GM19328 (cell line): Measurements from ENCODE around the gene KCNJ6.
"Not testable (repeated sequence)": the region's sequence is repeated elsewhere in the genome, so short reads cannot be mapped to it uniquely, and the experiment has no call there.

Source experiments
- ATAC-seq: cut with Tn5 transposase; IDR thresholded peaks from one replicate; pipeline ENCODE4 v1.9.1; 2021; ENCODE audit warnings: mild to moderate bottlenecking, moderate library complexity; ENCODE audit not compliant: unreplicated experiment

The KCNJ6 gene

DNA sequence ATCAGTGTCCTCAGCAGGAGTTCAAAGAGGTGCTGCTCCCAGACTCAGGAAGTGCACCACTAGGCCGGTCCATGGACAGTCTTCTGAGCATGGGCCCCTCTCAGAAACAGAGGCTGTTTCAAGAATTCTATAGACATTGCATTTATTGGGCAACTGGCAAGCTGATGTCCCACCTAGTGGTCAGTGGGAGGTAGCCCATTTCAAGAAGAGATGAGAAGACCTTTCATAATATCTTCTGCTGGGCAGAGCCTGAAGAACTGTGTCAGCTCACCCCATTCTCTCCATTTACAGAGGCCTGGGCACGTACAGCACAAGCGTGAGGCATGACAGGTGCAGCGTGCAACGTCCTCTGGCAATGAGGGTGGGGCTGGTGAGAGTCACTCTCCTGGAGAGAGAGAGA lies 333.7 kb downstream of the KCNJ6 start:
- ATAC-seq = no peak

DNA sequence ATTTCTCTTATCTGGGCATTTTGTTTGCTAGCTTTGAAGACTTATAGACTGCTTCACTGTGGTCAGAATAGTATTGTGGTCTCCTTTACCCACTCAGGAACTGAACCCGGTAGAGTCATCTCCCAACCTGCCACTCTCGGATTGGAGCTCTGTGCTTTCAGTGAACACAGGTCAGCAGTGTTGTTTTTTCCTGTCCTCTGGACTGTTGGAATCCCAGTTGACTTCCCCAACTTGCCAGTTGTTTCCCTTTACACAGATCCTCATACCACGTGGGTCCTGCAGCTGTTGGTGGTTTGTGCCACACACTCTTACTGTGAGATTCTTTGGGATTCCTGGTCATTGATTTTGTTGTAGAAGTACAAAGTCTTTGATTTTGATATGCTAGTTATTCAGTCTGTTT lies 335.6 kb downstream of the KCNJ6 start:
- ATAC-seq = no peak

DNA sequence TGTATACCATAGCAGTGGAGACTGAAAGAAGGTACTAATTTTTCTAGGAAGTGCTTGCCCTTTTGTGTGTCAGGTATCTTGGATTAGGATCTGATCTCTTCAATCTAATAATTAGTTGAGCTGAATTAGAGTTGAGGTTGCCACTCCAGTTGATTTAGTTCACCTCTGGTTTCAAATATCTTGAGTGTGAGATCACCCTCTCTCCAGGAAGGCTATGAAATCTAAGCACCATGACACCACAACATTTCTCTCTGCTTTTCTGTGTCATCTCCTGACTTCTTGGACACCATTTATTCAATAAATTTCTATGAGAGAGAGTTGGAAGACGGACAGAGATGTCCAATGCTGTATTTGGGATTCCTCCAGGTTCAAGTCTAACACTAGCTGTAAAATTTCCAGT lies 336.9 kb downstream of the KCNJ6 start:
- no peak for ATAC-seq

DNA sequence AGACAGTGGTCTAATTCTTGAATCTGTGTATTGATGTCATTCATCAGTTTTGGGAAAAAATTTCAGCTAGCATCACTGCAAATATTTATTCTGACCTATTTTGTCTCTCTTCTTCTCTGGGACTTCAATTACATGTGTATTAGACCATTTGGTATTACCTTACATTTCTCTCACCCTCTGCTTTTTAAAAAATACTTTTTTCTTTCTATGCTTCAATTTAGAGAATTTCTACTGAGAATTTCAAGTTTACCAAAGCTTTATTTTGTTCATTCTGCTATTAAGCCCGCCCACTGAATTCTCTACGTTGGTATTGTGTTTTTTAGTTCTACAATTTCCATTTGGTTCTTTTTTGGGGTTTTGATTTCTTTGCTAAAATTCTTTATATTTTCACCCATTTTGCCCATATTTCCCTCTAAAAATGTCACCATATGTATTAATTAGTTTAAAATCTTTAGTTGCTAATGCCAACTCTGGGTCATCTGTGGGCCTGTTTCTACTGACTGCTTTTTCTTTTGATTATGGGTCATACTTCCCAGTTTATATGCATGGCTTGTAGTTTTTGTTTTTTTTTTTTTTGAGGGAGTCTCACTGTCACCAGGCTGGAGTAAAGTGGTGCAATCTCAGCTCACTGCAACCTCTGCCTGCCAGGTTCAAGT lies 337.7 kb downstream of the KCNJ6 start:
- ATAC-seq = no peak

DNA sequence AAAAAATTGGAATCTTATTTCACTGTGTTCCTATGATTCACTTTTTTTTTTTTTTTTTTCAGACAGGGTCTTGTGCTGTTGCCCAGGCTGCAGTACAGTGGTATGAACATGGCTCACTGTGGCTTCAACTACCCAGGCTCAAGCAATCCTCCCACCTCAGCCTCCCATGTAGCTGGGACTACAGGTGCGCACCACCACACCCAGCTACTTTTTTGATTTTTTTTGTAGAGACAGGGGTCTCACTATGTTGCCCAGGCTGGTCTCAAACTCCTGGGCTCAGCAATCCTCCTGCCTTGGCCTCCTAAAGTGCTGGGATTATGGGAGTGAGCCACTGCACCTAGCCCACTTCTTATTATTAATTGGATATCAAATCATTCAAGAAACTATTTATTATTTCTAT lies 339.3 kb downstream of the KCNJ6 start:
- ATAC-seq = not testable (repeated sequence)

DNA sequence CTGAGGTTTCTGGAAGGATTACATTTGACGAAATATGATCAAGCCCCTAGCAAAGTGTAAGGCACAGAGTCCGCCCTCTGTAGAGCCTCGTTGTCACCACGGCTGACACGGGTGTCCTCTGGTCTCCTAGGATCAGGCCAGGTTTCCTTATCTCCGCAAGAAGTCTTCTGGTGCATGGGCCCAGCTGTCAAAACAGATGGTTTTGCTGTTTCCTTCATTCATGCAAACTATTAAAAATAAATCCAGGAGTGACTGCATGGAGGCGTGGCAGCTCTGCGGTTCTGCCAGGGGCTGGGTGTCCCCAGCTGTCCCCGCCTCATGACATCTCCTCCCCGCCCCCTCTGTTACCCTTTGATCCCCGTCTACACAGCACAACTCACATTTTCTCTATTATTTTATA lies 340.7 kb downstream of the KCNJ6 start:
- ATAC-seq = no peak

DNA sequence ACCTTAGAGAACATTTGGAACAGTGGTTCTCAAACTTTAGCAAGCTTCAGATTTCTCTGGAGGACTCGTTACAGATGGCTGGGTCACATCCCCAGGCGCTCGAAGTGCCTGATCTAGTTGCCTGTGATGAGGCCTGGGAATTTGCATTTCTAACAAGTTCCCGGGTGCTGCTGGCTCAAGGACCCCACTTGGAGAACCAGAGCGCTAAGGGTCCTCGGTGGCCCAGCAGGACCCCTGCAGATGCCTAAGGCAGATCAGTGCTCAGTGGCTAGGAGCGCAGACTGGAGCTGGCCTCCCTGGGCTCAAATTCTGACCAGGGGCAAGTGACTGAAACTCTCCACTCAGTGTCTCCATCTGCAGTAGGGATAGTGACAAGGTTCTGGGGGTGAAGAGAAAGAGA lies 341.5 kb downstream of the KCNJ6 start:
- ATAC-seq = no peak

DNA sequence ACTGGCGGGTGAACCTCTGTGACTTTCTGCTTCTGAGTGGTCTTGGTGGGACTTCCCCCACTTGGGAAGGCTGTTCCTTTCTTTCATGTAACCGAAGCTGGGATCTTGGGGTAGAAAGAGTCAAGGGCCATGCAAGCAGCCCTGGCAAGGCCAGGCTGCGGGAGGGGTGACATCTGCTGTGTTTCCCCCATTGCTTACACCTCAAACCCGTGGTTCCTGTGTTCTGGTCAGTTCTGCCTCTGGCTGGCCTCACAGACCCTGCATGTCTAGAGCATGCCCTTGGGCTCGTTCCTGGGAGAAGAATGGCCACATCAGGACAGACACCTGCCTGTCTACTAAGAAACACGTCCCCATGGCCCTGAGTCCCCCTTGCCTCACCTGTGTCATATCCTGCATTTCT lies 341.9 kb downstream of the KCNJ6 start:
- ATAC-seq = no peak

DNA sequence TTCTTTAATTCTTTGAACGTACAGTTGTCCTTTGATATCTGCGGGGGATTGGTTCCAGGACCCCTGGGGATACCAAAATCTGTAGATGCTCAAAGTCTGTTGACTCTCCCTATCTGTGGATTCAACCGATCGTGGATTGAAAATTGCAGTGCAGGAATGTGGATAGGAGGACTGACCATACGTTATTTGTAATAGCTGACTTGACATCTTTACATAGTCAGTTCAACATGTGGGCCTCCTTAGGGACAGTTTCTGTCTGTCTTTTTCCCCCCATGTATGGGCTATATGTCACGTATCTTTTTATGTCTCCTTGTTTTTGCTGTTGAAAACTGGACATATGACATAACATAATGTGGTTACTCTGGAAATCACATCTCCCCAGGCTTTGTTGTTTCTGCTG lies 344.8 kb downstream of the KCNJ6 start:
- ATAC-seq = no peak

DNA sequence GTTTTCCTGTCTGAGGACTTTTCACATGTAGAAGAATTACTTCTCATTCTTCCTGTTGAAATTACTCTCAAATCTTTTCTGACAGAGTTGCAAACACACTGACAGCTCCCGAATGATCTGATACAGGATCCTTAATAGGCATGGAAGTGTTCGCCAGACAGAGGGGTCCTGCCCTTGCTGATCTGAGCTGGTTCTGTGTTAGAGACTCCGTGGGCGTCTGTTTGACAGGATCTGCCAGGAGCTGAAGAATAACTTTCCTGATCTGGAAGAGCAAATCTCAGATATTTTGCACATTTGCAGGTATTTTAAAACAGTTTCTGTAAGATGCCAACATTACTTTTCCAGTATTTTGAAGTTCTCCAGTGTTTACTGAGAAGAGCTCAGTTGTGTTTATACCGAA lies 347.3 kb downstream of the KCNJ6 start:
- ATAC-seq = no peak

DNA sequence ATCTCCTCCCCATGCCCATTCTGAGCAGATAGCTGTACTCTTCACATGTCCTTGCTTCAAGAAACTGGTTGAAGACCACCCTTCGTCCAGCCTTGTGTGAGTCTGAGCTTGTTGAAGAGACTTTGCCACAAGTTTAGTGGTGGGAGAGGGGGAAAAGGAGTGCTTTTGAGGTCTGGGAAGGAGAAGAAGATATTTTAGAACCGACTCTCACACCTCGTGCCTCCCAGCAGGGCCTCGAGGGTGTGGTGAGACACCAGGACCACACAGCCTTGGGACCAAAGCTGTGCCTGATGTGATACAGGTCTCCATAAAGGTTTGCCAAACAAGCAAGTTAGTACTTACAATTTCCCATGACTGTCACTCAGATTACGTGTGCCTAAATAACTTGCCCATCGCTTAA lies 347.8 kb downstream of the KCNJ6 start:
- ATAC-seq = no peak

DNA sequence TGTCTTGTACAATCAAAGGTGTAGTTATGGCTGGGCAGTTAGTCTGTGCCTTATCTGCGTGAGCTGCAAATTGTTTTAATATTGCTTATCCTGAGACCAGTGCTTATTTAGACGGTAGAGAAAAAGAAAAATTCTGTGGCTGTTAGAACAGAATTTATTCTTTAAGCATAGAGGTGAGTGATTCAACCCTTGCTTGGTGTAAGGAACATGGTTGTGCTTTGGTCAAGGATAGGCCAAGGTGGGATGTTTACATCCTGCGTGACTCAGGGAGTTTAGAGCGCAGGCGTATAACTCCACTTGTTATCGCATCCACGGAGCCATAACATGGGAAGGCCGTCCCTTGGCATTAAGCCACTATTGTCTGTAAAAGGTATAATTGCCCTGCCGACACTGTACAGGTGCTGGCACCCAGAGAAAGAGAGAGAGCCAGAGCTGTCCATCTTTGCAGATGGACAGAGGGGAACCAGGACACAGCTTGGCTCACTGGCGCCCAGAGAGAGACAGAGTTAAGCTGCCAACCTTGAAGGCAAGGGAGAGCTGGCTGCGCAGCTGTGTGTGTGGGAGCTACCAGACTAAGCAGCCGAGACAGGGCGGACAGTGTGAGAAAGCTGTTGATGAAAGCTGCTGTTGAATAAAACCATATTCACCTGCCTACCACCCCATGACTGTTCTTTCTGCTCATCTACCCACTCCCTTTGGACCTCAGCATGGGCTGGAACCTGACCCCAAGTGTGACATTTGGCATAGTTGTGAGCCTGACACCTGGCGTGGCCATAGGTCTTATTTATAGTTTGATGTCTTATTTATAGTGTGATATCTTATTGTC lies 349.3 kb downstream of the KCNJ6 start:
- no peak for ATAC-seq

DNA sequence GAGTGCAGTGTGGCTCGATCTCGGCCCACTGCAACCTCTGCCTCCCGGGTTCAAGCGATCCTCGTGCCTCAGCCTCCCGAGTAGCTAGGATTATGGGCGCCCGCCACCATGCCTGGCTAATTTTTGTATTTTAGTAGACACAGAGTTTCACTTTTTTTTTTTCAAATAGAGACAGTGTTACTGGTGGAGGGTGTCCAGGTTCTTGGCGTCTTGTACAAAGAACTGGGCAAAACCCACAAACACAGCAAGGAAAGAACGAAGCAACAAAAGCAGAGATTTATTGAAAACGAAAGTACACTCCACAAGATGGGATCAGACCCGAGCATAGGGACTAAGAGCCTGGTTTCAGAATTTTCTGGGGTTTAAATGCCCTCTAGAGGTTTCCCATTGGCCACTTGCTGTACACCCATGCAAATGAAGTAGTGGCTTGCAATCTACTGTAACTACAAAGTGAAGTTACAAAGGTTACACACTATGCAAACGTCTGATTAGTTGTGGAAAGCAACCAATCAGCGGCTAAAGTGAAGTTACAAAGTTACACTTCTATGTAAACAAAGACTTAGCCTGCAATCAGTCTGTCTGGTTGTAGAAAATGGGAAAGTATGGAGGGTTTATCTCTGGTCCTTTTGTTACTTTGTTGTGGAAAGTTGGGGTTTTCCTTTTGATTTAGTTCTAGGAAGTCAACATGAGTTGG lies 350.6 kb downstream of the KCNJ6 start:
- ATAC-seq = no peak

DNA sequence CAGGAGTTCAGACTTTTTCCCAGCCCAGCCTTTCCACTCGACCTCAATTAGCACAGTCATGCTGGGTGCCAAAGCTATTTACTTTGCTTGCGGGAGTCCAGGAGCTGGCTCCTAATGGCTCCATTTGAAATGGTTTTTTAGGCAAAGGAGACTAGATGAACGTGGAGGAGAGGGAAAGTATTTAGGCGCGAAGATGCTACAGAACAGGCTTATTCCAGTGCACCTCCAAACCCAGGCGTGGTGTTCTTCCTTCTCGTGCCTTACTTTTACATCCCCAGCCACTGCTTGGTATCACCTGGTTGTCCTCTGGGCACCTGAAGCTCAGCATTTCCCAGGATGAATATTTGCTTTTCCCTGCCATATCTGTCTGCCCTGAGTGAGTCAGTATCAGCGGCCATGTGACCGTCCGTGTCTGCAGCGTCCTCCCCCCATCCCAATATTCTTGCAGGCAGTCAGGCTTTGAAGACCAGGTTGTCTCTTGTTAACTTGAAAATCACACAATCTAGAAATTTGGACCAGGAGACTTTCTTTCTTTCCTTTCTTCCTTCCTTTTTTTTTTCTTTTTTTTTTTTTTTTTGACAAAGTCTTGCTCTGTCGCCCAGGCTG lies 351.2 kb downstream of the KCNJ6 start:
- no peak for ATAC-seq

DNA sequence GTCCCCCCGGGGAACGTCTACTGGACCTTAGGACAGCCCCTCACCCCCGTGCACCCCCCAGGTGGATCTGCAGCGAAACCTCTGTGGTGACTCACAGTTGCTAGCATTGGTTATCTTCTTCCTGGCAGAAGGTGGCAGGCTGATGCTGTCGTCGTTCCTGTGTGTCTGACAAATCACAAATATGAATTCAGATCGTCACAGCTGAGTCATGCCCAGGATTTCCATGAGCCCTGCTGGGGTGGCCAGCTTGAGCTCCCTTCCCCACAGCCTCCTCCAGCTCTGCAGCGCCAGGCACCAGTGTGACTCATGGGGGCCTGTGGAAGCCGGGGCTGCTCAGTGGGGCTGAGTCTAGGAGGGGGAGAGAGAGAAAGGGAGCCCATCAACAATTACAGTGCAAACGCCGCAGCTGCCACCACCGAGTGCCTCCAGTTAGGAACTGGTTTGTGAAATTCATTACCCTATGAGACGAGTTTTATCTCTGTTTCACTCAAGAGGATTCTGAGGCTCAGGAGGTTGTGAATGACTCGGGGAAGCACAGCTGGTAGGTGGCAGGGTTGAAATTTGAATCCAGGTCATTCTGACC lies 351.8 kb downstream of the KCNJ6 start:
- peak; percentile 33 for ATAC-seq

DNA sequence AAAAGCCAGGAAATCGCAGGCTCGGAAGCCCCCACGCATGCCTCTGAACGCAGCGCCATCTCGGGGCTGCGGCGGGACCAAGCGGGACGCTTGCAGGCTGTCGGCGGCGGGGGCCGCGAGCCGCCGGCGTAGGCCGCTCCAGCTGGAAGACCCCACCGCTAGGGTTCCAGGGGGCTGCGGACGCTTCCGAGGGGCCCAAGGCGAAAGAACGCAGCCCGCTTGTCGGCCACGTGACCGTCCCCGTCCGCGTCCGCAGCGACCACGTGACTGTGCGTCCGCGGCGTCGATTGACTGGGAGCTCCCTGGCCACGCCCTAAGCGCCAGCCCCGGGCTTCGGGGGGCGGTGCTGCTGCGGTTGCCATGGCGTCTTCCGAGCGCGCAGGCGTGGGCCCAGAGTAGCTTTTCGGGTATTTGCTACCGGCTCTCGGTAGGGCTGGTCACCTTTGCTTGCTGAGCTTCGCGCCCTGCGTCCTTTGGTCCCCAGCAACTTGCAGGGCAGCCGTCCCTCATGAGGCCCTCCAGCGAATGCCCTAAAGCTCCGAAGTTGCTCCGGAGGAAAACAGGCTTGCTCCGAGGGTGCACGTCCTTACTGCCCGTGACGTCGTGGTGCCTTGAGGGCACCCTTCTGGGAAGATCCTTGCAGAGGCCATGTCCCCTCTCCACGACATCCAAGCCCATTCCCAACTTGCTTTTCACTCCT lies 352.5 kb downstream of the KCNJ6 start:
- peak; percentile 88 for ATAC-seq

DNA sequence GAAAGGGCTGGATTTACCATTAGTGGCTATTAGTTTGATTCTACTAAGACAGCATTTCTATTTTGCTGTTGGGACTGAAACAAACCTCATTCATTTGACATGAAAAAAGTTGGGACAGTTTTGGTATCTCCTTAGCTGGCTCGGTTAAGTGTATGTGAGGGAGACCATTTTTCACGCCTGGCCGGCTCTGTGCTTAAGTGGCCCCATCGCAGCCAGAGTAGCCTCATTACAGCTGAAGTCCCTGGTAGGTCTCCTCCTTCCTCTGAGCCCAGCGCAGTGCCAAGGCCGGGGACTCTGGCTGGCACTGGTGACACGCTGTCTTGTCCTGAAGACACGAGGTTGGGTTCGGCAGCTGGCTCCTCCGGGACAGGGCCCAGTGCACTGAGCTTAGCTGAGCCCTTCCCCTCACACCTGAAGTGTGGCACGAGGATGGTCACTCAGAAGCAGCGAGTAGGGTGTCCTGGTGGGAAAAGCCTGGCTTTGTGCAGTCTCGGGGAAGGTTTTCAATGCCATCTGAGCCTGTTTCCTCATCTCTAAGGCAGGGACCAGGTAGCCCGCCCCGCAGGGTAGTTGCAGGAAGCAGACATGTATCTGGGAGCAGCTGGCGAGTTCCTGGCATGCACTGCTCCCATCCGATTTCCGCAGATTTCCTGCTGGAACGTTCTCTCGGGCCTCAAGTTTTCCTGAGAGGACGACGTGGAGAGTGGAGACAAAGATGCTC lies 353.2 kb downstream of the KCNJ6 start:
- peak; percentile 12 for ATAC-seq

DNA sequence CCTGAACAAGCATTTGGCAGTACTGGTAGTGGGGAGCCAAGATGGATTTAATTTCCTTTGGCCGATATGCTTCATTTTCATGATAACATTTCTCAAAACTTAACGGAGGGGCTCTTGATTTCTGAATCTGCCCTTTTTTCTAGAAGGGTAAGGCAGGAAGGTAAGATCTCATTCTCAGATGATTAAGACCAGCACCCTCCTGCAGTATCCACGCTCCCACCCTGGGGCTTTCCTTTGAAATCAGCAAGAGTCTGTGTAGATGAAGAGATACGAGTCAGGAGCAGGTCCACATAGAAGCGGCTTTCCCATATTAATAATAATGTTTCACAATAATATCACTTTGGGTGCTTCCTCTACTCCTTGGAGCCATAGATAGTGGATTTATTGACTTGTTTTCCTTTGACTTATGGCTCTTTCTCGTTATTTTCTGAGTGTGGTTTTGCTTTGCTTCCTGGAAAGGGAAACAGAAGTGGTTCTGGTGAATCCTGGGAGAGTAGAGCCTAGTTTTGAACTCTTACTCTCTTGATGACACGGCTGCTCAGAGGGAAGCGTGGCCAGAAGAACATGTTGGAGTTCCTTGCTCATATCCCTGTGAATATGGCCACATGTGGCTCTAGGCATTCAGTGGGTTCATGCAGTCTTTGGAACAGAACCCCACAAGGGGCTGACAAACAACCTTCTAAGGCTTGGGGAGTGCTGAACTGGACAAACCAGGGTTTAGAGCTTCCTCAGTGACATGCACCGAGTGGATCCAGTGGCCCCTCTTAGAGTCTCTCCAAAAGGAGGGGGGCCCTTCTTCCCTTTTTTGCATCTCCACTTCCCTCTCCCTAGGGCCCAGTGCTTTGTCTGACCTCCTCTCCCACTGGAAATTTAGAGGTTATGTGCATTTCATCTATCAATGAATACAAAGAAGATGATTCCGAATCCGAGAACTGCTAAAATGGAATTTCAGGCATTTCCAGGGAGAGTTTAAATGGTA lies 354.0 kb downstream of the KCNJ6 start:
- ATAC-seq = no peak

DNA sequence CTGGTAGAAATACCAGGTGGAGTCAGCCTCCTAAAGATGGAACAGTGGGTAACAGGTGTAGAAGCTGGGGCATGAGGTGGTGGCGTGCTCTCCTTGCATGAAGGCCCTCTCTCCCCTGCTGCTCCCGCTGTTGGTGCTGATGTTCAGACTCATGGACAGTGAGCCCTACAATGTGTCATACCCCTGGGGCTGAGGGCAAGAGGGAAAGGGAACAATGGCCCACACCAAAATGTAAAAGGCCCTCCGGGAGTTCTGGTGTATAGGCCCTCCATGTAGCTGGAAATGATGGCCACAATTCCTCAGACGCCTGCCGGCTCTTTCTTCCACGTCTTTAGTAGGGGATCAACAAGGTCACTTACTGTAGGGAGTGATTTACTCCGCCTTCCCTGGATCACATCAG lies 354.8 kb downstream of the KCNJ6 start:
- ATAC-seq = no peak
